ENCODE data around the gene AURKA.
"Not testable (repeated sequence)": the region's sequence is repeated elsewhere in the genome, so short reads cannot be mapped to it uniquely, and the experiment has no call there.

AURKA gene

GRCh38 chr20:56390396-56390795 is 1.6 kb downstream of the AURKA start:
- not testable (repeated sequence) for DNase-seq (ENCODE audit: low spot score)

GRCh38 chr20:56389807-56390206 is 2.2 kb downstream of the AURKA start:
- no peak for DNase-seq (ENCODE audit: low spot score)

GRCh38 chr20:56388882-56389281 is 3.1 kb downstream of the AURKA start:
- no peak for DNase-seq (ENCODE audit: low spot score)

GRCh38 chr20:56386219-56386618 is 5.8 kb downstream of the AURKA start:
- no peak for DNase-seq (ENCODE audit: low spot score)

GRCh38 chr20:56385130-56385529 is 6.9 kb downstream of the AURKA start:
- no peak for DNase-seq (ENCODE audit: low spot score)

- DNase-seq (ENCODE audit: low spot score): no peak
Observed at GRCh38 chr20:56383334-56383733, 8.7 kb downstream of the AURKA start.

GRCh38 chr20:56382696-56383095 is 9.3 kb downstream of the AURKA start:
- no peak for DNase-seq (ENCODE audit: low spot score)

- no peak for DNase-seq (ENCODE audit: low spot score)
Observed at GRCh38 chr20:56381501-56381900, 10.5 kb downstream of the AURKA start.

- DNase-seq (ENCODE audit: low spot score): no peak
Observed at GRCh38 chr20:56380375-56380774, 11.6 kb downstream of the AURKA start.

- no peak for DNase-seq (ENCODE audit: low spot score)
Observed at GRCh38 chr20:56378386-56378785, 13.6 kb downstream of the AURKA start.

GRCh38 chr20:56376331-56376730 is 15.7 kb downstream of the AURKA start:
- no peak for DNase-seq (ENCODE audit: low spot score)

GRCh38 chr20:56373942-56374341 is 18.1 kb downstream of the AURKA start:
- DNase-seq (ENCODE audit: low spot score): peak; percentile 76

- DNase-seq (ENCODE audit: low spot score): no peak
Observed at GRCh38 chr20:56372850-56373249, 19.2 kb downstream of the AURKA start.

GRCh38 chr20:56371977-56372376 is 20.0 kb downstream of the AURKA start:
- no peak for DNase-seq (ENCODE audit: low spot score)

GRCh38 chr20:56369179-56369578 is 22.8 kb downstream of the AURKA start:
- no peak for DNase-seq (ENCODE audit: low spot score)

GRCh38 chr20:56368351-56369134 is 23.5 kb downstream of the AURKA start:
- DNase-seq (ENCODE audit: low spot score): no peak

GRCh38 chr20:56363491-56363890 is 28.5 kb downstream of the AURKA start:
- no peak for DNase-seq (ENCODE audit: low spot score)

GRCh38 chr20:56362833-56363413 is 29.1 kb downstream of the AURKA start:
- no peak for DNase-seq (ENCODE audit: low spot score)

GRCh38 chr20:56361900-56362299 is 30.1 kb downstream of the AURKA start:
- no peak for DNase-seq (ENCODE audit: low spot score)

- no peak for DNase-seq (ENCODE audit: low spot score)
Observed at GRCh38 chr20:56360908-56361205, 31.2 kb downstream of the AURKA start.

GRCh38 chr20:56360133-56360907 is 31.7 kb downstream of the AURKA start:
- no peak for DNase-seq (ENCODE audit: low spot score)

- peak; percentile 73 for DNase-seq (ENCODE audit: low spot score)
Observed at GRCh38 chr20:56359212-56360132, 32.5 kb downstream of the AURKA start.

Data from kidney tubule cell (primary cell).